K562 (cell line): ENCODE measurements around the gene MBD2. TPM values are rescaled to one million over a fixed set of nuclear protein-coding genes. Genes with fewer than 3 reads are reported as not detected.

Experiments
- ATAC-seq: fragments of 200-7000 bp; cut with Tn5 transposase; 3 replicates; pipeline ENCODE4 v1.9.1; 2020; ENCODE audit warnings: moderate library complexity
- BruUV-seq: library from RNA; stranded (reverse); fragments of 400-500 nt; replicated peaks from 2 replicates; lab custom pipeline; 2021; lab: Mats Ljungman, UMichigan
- CTCF ChIA-PET: fragments of 300-600 bp; formaldehyde crosslinking; extraction: SDS; loops from one replicate; lab custom pipeline; 2021; ENCODE audit warnings: low intra/inter-chr PET ratio; lab: Yijun Ruan, JAX
- POLR2A ChIA-PET: fragments of 300-600, 350-650 bp; sonication (Branson Sonifier 250); formaldehyde crosslinking; extraction: SDS; loops from one replicate; lab custom pipeline; 2021; ENCODE audit warnings: antibody characterized with exemption, inconsistent platforms; lab: Yijun Ruan, JAX
- DNase-seq, 4 experiments: peaks; one replicate each; pipeline versions ENCODE4 v3.0.0 to v3.0.0-alpha.2; 2011 to 2018; ENCODE audit warnings: low spot score in 3 of 4, mixed read lengths in 3 of 4; ENCODE audit errors: extremely low read depth in 1 of 4
- FAIRE-seq: peaks from 2 replicates; lab custom pipeline; 2011; peaks lifted over from hg19 to GRCh38; lab: Jason Lieb, UNC
- H2AFZ ChIP-seq: 2 replicates; pipeline ENCODE4 v1.6.0; 2011; ENCODE audit warnings: low read depth, low read length, control low read depth, inconsistent platforms
- H3K27ac ChIP-seq: fragments of 200-600 bp; 3 replicates; pipeline ENCODE4 v1.8.0; 2011; ENCODE audit warnings: low read depth, mild to moderate bottlenecking, control low read depth, inconsistent platforms, low read length, moderate library complexity, mixed read lengths; ENCODE audit errors: extremely low read depth
- H3K27me3 ChIP-seq, 2 experiments: fragments of 300-600 bp in 1 of 2; 2 replicates in 1 of 2; 3 replicates in 1 of 2; pipeline versions ENCODE4 v1.6.0 to v1.8.0; 2011; ENCODE audit warnings: inconsistent platforms in 2 of 2, low read length in 2 of 2, mild to moderate bottlenecking in 1 of 2, mixed read lengths in 1 of 2, moderate library complexity in 1 of 2; ENCODE audit not compliant: control insufficient read depth in 2 of 2, insufficient read depth in 2 of 2
- H3K36me3 ChIP-seq: fragments of 300-600 bp; 3 replicates; pipeline ENCODE4 v1.8.0; 2011; ENCODE audit warnings: mild to moderate bottlenecking, low read length, inconsistent platforms; ENCODE audit not compliant: control insufficient read depth, insufficient read depth
- H3K4me1 ChIP-seq, 2 experiments: fragments of 200-600 bp in 1 of 2; replicated peaks in 1 of 2; 2 replicates in 1 of 2; 3 replicates in 1 of 2; pipeline versions ENCODE4 v1.5.1 to v1.8.0; 2011; ENCODE audit warnings: inconsistent platforms in 2 of 2, low read length in 2 of 2, mild to moderate bottlenecking in 1 of 2, mixed read lengths in 1 of 2, moderate library complexity in 1 of 2; ENCODE audit not compliant: control insufficient read depth in 2 of 2, insufficient read depth in 2 of 2
- H3K4me2 ChIP-seq: 2 replicates; pipeline ENCODE4 v1.6.1; 2011; ENCODE audit warnings: low read length, control low read depth, inconsistent platforms, mixed read lengths; ENCODE audit not compliant: insufficient read depth
- H3K4me3 ChIP-seq: fragments of 200-600 bp; sonication (generic), shearing (Covaris generic); 2 replicates; pipeline ENCODE4 v1.5.1; 2016; ENCODE audit warnings: control low read depth, inconsistent platforms
- H3K79me2 ChIP-seq: fragments of 200-600 bp; 3 replicates; pipeline ENCODE4 v1.8.0; 2011; ENCODE audit warnings: low read length, inconsistent platforms; ENCODE audit not compliant: control insufficient read depth, insufficient read depth
- H3K9ac ChIP-seq, 2 experiments: 2 replicates each; pipeline versions ENCODE4 v1.6.0 to v1.6.1; 2011; ENCODE audit warnings: low read depth in 2 of 2, low read length in 2 of 2, control low read depth in 1 of 2, inconsistent platforms in 1 of 2, mild to moderate bottlenecking in 1 of 2, mixed read lengths in 1 of 2; ENCODE audit not compliant: insufficient read depth in 1 of 2
- H3K9me1 ChIP-seq: one replicate; pipeline ENCODE4 v1.6.0; 2011; ENCODE audit warnings: inconsistent platforms, mild to moderate bottlenecking, low read length, moderate library complexity; ENCODE audit not compliant: control insufficient read depth, insufficient read depth
- H3K9me3 ChIP-seq: replicated peaks from 2 replicates; pipeline ENCODE4 v1.5.1; 2011; ENCODE audit warnings: low read depth, low read length, inconsistent platforms; ENCODE audit not compliant: control insufficient read depth, insufficient read depth
- H4K20me1 ChIP-seq: replicated peaks from 2 replicates; pipeline ENCODE4 v1.6.1; 2011; ENCODE audit warnings: low read length, inconsistent platforms, mixed read lengths; ENCODE audit not compliant: control insufficient read depth, insufficient read depth
- RAD21 ChIP-seq, 2 experiments: fragments of 250-450 bp in 1 of 2; fragments of 450-650 bp in 1 of 2; sonication (Bioruptor Pico) in 1 of 2; formaldehyde crosslinking in 1 of 2; IDR thresholded peaks in 1 of 2; conservative IDR thresholded peaks in 1 of 2; 2 replicates each; pipeline versions ENCODE4 v1.4.0 to v1.8.0; 2020 to 2022; ENCODE audit warnings: mild to moderate bottlenecking in 2 of 2, moderate library complexity in 1 of 2
- SOX6 ChIP-seq: fragments of 450-650 bp; IDR thresholded peaks from 2 replicates; pipeline ENCODE4 v1.6.1; 2014; ENCODE audit warnings: mild to moderate bottlenecking
- in situ Hi-C: fragments of 300-500 bp; cut with MboI; formaldehyde crosslinking; loops from 4 replicates; pipeline ENCODE4 v1.15.0; 2018; ENCODE audit warnings: inconsistent platforms, mixed read lengths
- intact Hi-C: fragments of 100-400 bp; cut with micrococcal nuclease; formaldehyde crosslinking; loops from 2 replicates; pipeline ENCODE4 v1.14.2; 2022
- polyA plus RNA-seq, 8 experiments: library from polyadenylated mRNA; depleted of rRNA in 4 of 8; stranded (reverse) in 5 of 8; unstranded in 3 of 8; fragments of >200 nt; fragmentation: Nextera tagmentation in 2 of 8; fragmentation: Illumina TruSeq in 1 of 8; extraction: Ambion mirVana in 2 of 8; extraction: Trizol in 1 of 8; gene quantifications; 2 replicates each; pipeline versions ENCODE4 v1.2.1 to v1.2.3, GENCODE V29; 2011 to 2014; ENCODE audit warnings: inconsistent platforms in 1 of 8, missing spikeins in 1 of 8
- total RNA-seq, 7 experiments: library from RNA; depleted of rRNA in 6 of 7; stranded (reverse); fragments of >200 nt in 6 of 7; fragmentation: Illumina TruSeq in 2 of 7; extraction: Trizol in 2 of 7; gene quantifications; 2 replicates each; pipeline versions ENCODE4 v1.2.1 to v1.2.3, GENCODE V29; 2011 to 2021; ENCODE audit warnings: low replicate concordance in 1 of 7
- TF ChIP-seq, protein P1 (sequence below): sonication (generic); formaldehyde crosslinking; IDR thresholded peaks from 2 replicates; pipeline ENCODE4 v1.8.1; 2023; ENCODE audit warnings: mild to moderate bottlenecking, missing genetic modification reagents

The MBD2 gene
- total and polyA plus RNA-seq, 9 of the 15 experiments (the other 6 are each of a cell fraction or from before 2014, with no cell fraction given): 4.4 to 40.2 (median 13.9) TPM

DNA sequence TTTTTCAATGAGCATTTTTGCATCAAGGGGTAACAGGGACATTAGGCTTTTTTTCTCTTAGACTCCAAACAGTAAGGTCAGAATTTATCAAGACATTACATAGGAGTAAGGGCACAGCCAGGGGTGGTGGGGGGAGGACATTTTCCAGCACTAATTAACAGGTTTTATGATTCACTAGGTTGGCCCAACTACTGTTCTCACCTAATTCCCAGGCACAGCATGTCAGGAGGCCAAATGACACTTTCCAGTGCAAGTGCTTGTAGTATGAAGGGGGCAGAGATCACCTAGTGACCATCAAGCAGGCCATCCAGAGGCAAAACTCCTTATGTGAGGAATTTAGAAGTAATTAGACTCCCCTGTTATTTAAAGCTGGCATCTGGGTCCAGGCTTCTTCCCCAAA, 3.9 kb upstream of the MBD2 start:
- in situ Hi-C loops (no loop called here), intact Hi-C loops (no loop called here)
- Histone ChIP-seq H3K9me1 (no peaks in the 10 kb centered on the region), H3K9ac (no peak overlapping the region), H3K4me2 (no peak overlapping the region), H3K4me1 (peaks cover 0 to 6% of the 10 kb centered on the region in 2 experiments; a peak in 2 of 5 replicates), H3K4me3 (no peak overlapping the region), H3K79me2 (peaks cover 6% of the 10 kb centered on the region), H4K20me1 (no peaks in the 10 kb centered on the region), H3K27ac (no peak overlapping the region), H3K27me3 (no peaks in the 10 kb centered on the region), H3K9me3 (no peaks in the 10 kb centered on the region), H2AFZ (no peak overlapping the region), H3K36me3 (no peaks in the 10 kb centered on the region)
- no peak for DNase-seq
- ChIA-PET CTCF (no interaction called here), POLR2A (interaction anchor here (1.5 kb wide), 1 partner anchor 41 kb away, joined by 4 read pairs; the partner anchor contains the start of gene POLI)
- FAIRE-seq: no peak
- TF ChIP-seq, protein P1, sequence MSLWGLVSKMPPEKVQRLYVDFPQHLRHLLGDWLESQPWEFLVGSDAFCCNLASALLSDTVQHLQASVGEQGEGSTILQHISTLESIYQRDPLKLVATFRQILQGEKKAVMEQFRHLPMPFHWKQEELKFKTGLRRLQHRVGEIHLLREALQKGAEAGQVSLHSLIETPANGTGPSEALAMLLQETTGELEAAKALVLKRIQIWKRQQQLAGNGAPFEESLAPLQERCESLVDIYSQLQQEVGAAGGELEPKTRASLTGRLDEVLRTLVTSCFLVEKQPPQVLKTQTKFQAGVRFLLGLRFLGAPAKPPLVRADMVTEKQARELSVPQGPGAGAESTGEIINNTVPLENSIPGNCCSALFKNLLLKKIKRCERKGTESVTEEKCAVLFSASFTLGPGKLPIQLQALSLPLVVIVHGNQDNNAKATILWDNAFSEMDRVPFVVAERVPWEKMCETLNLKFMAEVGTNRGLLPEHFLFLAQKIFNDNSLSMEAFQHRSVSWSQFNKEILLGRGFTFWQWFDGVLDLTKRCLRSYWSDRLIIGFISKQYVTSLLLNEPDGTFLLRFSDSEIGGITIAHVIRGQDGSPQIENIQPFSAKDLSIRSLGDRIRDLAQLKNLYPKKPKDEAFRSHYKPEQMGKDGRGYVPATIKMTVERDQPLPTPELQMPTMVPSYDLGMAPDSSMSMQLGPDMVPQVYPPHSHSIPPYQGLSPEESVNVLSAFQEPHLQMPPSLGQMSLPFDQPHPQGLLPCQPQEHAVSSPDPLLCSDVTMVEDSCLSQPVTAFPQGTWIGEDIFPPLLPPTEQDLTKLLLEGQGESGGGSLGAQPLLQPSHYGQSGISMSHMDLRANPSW (CRISPR knock-in tag): no peak
- TF ChIP-seq SOX6: no peak
- no peak for TF ChIP-seq RAD21 (CRISPR knock-in tag; conservative IDR thresholded peaks at IDR 0.05 in 1 of 2, IDR thresholded peaks at IDR 0.05 in 1 of 2)
- BruUV-seq: no TSS peak
- no peak for ATAC-seq
